MCF 10A (cell line): ENCODE measurements around the gene PDS5A. TPM values are rescaled to one million over a fixed set of nuclear protein-coding genes. Genes with fewer than 3 reads are reported as not detected.
"Not testable (repeated sequence)": the region's sequence is repeated elsewhere in the genome, so short reads cannot be mapped to it uniquely, and the experiment has no call there.

ENCODE experiments used
- BruUV-seq: library from RNA; stranded (reverse); fragments of 400-500 nt; replicated peaks from 2 replicates; lab custom pipeline; 2021; lab: Mats Ljungman, UMichigan
- CTCF ChIA-PET: fragments of 300-600 bp; sonication (Branson Sonifier 250); formaldehyde crosslinking; extraction: SDS; loops from one replicate; lab custom pipeline; 2021; ENCODE audit warnings: antibody characterized with exemption, inconsistent platforms; lab: Yijun Ruan, JAX
- POLR2A ChIA-PET: fragments of 300-600, 350-650 bp; sonication (Branson Sonifier 250); formaldehyde crosslinking; extraction: SDS; loops from one replicate; lab custom pipeline; 2020; ENCODE audit warnings: antibody characterized with exemption, inconsistent platforms; lab: Yijun Ruan, JAX
- DNase-seq: peaks from one replicate; pipeline ENCODE4 v3.0.0-alpha.2; 2018; ENCODE audit not compliant: unreplicated experiment
- H3K27ac Mint-ChIP-seq: one replicate; pipeline ENCODE4 v1.8.0; 2022; ENCODE audit warnings: mild to moderate bottlenecking, low read depth, mixed read lengths; ENCODE audit not compliant: unreplicated experiment
- H3K27me3 Mint-ChIP-seq: one replicate; pipeline ENCODE4 v1.8.0; 2022; ENCODE audit warnings: mixed read lengths; ENCODE audit not compliant: insufficient read depth, unreplicated experiment
- H3K36me3 Mint-ChIP-seq: one replicate; pipeline ENCODE4 v1.8.0; 2022; ENCODE audit warnings: mild to moderate bottlenecking, moderate library complexity, mixed read lengths; ENCODE audit not compliant: insufficient read depth, unreplicated experiment
- H3K4me1 Mint-ChIP-seq: one replicate; pipeline ENCODE4 v1.8.0; 2022; ENCODE audit warnings: mixed read lengths; ENCODE audit not compliant: insufficient read depth, unreplicated experiment
- H3K4me3 Mint-ChIP-seq: one replicate; pipeline ENCODE4 v1.8.0; 2022; ENCODE audit warnings: mild to moderate bottlenecking, moderate library complexity, mixed read lengths; ENCODE audit not compliant: unreplicated experiment
- H3K9me3 Mint-ChIP-seq: one replicate; pipeline ENCODE4 v1.8.0; 2022; ENCODE audit warnings: mixed read lengths; ENCODE audit not compliant: unreplicated experiment
- intact Hi-C: fragments of 100-400 bp; cut with micrococcal nuclease; formaldehyde crosslinking; loops from 2 replicates; pipeline ENCODE4 v1.14.1; 2022
- total RNA-seq: library from RNA; stranded (reverse); gene quantifications from 2 replicates; pipeline ENCODE4 v1.2.3, GENCODE V29; 2022
- TF ChIP-seq, protein P1 (sequence below): fragments of 200-600 bp; IDR thresholded peaks from one replicate; pipeline ENCODE4 v1.8.0; 2022; ENCODE audit warnings: antibody characterized with exemption, mild to moderate bottlenecking; ENCODE audit not compliant: unreplicated experiment

The PDS5A gene
- total RNA-seq, 1 experiment from 2014 or later: 95.2 TPM

GRCh38 chr4:39846120-39846519 is 131.6 kb downstream of the PDS5A start:
- intact Hi-C loops: no loop called here
- Mint-ChIP-seq H3K27ac (no peak overlapping the region), H3K36me3 (peaks cover 70% of the 10 kb centered on the region), H3K4me3 (no peak overlapping the region), H3K4me1 (no peaks in the 10 kb centered on the region), H3K9me3 (no peaks in the 10 kb centered on the region), H3K27me3 (no peaks in the 10 kb centered on the region)
- ChIA-PET CTCF (interaction anchor here (0.6 to 0.9 kb wide), 2 partner anchors 8 to 10 kb away, joined by 3 read pairs; no protein-coding TSS in a partner anchor), POLR2A (interaction anchor here (0.5 to 1.5 kb wide), 3 partner anchors 9 to 108 kb away, joined by 3 to 5 read pairs (median 3); no protein-coding TSS in a partner anchor)
- BruUV-seq: no TSS peak
- TF ChIP-seq, protein P1, sequence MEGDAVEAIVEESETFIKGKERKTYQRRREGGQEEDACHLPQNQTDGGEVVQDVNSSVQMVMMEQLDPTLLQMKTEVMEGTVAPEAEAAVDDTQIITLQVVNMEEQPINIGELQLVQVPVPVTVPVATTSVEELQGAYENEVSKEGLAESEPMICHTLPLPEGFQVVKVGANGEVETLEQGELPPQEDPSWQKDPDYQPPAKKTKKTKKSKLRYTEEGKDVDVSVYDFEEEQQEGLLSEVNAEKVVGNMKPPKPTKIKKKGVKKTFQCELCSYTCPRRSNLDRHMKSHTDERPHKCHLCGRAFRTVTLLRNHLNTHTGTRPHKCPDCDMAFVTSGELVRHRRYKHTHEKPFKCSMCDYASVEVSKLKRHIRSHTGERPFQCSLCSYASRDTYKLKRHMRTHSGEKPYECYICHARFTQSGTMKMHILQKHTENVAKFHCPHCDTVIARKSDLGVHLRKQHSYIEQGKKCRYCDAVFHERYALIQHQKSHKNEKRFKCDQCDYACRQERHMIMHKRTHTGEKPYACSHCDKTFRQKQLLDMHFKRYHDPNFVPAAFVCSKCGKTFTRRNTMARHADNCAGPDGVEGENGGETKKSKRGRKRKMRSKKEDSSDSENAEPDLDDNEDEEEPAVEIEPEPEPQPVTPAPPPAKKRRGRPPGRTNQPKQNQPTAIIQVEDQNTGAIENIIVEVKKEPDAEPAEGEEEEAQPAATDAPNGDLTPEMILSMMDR: no peak
- DNase-seq: peak; percentile 37

DNA sequence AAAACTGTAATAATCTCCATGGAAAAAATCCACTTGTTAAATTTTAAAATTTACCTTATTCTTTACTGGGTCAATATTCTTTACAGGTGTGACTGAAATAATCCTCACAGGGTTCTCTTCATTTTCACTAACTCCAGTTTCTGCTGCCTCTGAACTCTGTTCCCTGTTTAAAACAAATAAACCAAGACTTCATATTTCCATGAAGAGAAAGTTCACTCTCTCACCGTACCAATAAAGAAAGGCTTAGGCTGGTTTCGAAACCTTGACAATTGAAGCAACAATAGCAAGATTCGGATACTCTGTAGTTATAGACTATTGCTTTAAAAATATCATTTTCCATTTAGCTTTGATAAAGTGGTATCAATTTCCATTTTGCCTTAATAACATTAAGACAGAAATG is 135.8 kb downstream of the PDS5A start:
- POLR2A ChIA-PET: no interaction called here
- TF ChIP-seq, protein P1: no peak
- no peak overlapping the region for H3K27ac Mint-ChIP-seq
- DNase-seq: no peak
- intact Hi-C loops: no loop called here
- H3K27me3 Mint-ChIP-seq: no peaks in the 10 kb centered on the region
- H3K4me1 Mint-ChIP-seq: no peaks in the 10 kb centered on the region
- CTCF ChIA-PET: no interaction called here
- no TSS peak for BruUV-seq
- no peak overlapping the region for H3K4me3 Mint-ChIP-seq
- H3K9me3 Mint-ChIP-seq: no peaks in the 10 kb centered on the region
- peaks cover 77% of the 10 kb centered on the region for H3K36me3 Mint-ChIP-seq

- H3K4me3 Mint-ChIP-seq, H3K4me1 Mint-ChIP-seq, H3K27me3 Mint-ChIP-seq, POLR2A ChIA-PET, DNase-seq, intact Hi-C loops, BruUV-seq, H3K9me3 Mint-ChIP-seq, H3K27ac Mint-ChIP-seq, CTCF ChIA-PET: not testable (repeated sequence)
- peaks cover 86% of the 10 kb centered on the region for H3K36me3 Mint-ChIP-seq
Observed at GRCh38 chr4:39840516-39840915, 137.2 kb downstream of the PDS5A start.

DNA sequence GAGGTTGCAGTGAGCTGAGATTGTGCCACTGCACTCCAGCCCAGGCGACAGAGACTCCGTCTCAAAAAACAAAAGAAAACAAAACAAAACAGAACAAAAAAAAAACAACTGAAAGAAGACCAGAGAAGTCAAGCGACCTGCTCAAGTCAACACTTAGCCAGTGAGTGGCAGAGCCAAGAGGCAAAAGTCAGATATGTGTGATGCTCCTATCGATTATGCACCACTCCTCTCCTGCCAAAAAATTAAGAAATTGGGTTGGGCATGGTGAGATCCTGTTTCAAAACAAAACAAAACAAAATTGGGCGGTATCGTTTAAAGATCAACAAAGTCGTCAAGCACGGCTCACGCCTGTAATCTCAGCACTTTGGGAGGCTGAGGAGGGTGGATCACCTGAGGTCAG is 137.7 kb downstream of the PDS5A start:
- BruUV-seq: no TSS peak
- CTCF ChIA-PET: no interaction called here
- H3K36me3 Mint-ChIP-seq: peaks cover 86% of the 10 kb centered on the region
- no peak overlapping the region for H3K4me3 Mint-ChIP-seq
- H3K27ac Mint-ChIP-seq: no peak overlapping the region
- DNase-seq: no peak
- H3K27me3 Mint-ChIP-seq: no peaks in the 10 kb centered on the region
- H3K9me3 Mint-ChIP-seq: no peaks in the 10 kb centered on the region
- H3K4me1 Mint-ChIP-seq: no peaks in the 10 kb centered on the region
- POLR2A ChIA-PET: no interaction called here
- intact Hi-C loops: no loop called here
- TF ChIP-seq, protein P1: no peak

DNA sequence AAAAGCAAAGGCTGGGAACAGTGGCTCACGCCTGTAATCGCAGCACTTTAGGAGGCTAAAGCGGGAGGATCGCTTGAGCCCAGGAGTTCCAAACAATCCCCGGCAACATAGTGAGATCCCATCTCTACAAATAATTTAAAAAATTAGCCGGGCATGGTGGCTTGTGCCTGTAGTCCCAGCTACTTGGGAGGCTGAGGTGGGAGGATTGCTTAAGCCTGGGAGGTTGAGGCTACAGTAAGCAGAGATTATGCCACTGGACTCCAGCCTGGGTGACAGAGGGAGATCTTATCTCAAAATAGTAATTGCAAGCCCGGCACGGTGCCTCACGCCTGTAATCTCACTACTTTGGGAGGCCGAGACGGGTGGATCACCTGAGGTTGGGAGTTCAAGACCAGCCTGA is 139.3 kb downstream of the PDS5A start:
- BruUV-seq, DNase-seq, H3K9me3 Mint-ChIP-seq, H3K27ac Mint-ChIP-seq, H3K27me3 Mint-ChIP-seq, H3K4me1 Mint-ChIP-seq, H3K4me3 Mint-ChIP-seq, intact Hi-C loops, POLR2A ChIA-PET: not testable (repeated sequence)
- CTCF ChIA-PET: interaction anchor here (0.7 kb wide), 2 partner anchors 56 to 1979 kb away, joined by 3 read pairs; no protein-coding TSS in a partner anchor
- peaks cover 86% of the 10 kb centered on the region for H3K36me3 Mint-ChIP-seq
